Muscle layer of colon (tissue), 2 donors: Measurements from ENCODE around the gene STEAP4.
"Not testable (repeated sequence)": the region's sequence is repeated elsewhere in the genome, so short reads cannot be mapped to it uniquely, and the experiment has no call there.

Experiments
- H3K27ac ChIP-seq: one replicate; pipeline ENCODE4 v1.7.0; 2013; ENCODE audit warnings: low read depth, mild to moderate bottlenecking, low read length, moderate library complexity
- H3K27me3 ChIP-seq, 2 donors: one replicate each; pipeline ENCODE4 v1.7.0; 2013; ENCODE audit warnings: low read length in 2 of 2, mild to moderate bottlenecking in 2 of 2; ENCODE audit not compliant: insufficient read depth in 2 of 2, control insufficient read depth in 1 of 2
- H3K36me3 ChIP-seq: one replicate; pipeline ENCODE4 v1.7.0; 2013; ENCODE audit warnings: mild to moderate bottlenecking, low read length; ENCODE audit not compliant: insufficient read depth
- H3K4me1 ChIP-seq: one replicate; pipeline ENCODE4 v1.7.0; 2013; ENCODE audit warnings: mild to moderate bottlenecking, low read length; ENCODE audit not compliant: insufficient read depth
- H3K4me3 ChIP-seq, 2 donors: one replicate each; pipeline ENCODE4 v1.7.0; 2013; ENCODE audit warnings: low read length in 2 of 2, low read depth in 1 of 2, mild to moderate bottlenecking in 1 of 2, moderate library complexity in 1 of 2
- H3K9ac ChIP-seq: one replicate; pipeline ENCODE4 v1.7.0; 2013; ENCODE audit warnings: low read length
- H3K9me3 ChIP-seq: one replicate; pipeline ENCODE4 v1.7.0; 2013; ENCODE audit warnings: mild to moderate bottlenecking, low read length
- donor health status: abdominal sarcoma.
- donor health status: Adenocarcinoma of cecum.

The STEAP4 gene

DNA sequence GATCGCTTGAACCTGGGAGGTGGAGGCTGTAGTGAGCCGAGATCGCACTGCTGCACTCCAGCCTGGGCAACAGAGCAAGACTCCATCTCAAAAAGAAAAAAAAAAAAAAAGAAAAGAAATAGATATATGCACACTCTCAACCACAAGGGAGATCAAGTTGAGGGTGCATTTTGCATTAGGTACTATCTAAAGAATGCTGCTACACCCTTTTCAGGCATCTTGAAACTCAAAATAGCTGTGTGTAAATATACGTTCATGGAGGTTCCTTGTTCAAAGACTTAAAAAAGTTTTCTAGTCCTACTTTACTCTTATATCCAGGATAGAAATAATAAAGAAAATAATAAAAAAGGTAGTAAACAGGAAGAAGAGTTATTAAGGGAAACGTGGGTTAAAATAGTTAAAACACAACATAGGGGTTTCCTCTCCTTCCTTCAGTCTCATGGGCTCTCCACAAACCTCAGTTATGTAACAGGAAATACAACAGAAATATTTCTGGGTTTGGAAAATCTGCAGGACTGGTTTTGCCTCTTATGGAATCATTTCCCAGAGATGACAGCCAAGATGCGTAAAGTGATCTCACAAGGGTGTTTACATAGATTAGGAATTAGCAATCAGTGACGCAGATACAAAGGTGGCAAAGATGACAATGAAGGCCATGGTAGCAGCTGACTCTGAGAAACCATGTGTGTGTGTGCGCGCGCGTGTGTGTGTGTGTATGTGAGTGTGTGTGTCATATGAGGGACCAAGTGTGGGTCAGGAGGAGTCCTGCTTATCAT lies 15.1 kb downstream of the STEAP4 start:
- no peaks in the 10 kb centered on the region for H3K36me3 ChIP-seq
- H3K4me1 ChIP-seq, result no peaks in the 10 kb centered on the region
- H3K9me3 ChIP-seq, result no peaks in the 10 kb centered on the region
- H3K27me3 ChIP-seq, result no peaks in the 10 kb centered on the region
- H3K4me3 ChIP-seq, result no peak overlapping the region
- H3K27ac ChIP-seq, result no peak overlapping the region
- no peak overlapping the region for H3K9ac ChIP-seq

GRCh38 chr7:88290491-88290890 lies 16.2 kb downstream of the STEAP4 start:
- H3K27me3 ChIP-seq, result no peaks in the 10 kb centered on the region
- no peak overlapping the region for H3K9ac ChIP-seq
- H3K4me1 ChIP-seq, result no peaks in the 10 kb centered on the region
- no peak overlapping the region for H3K4me3 ChIP-seq
- H3K27ac ChIP-seq, result no peak overlapping the region
- H3K36me3 ChIP-seq, result no peaks in the 10 kb centered on the region
- no peaks in the 10 kb centered on the region for H3K9me3 ChIP-seq

DNA sequence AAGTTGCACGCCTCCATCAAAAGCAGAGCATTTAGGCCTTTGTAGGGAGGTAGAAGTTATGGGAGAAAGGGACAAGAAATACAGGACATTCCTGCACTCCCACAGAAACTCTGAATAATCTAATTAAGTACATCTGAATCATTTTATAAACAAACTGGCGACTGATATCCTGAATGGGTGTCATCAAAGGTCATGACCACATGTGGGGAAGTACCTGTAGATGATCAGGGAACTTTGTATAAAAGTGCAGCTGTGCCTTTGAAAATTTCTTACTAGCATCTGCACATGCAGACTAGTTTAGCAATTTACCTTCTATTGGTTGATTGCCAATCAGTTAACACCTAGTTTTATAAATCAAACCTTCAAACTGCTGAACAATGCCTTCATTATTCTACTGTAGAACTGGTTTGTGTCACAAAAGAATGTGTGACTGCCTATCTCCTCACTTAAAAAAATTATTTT lies 17.1 kb downstream of the STEAP4 start:
- H3K9me3 ChIP-seq, result no peaks in the 10 kb centered on the region
- H3K9ac ChIP-seq, result no peak overlapping the region
- no peak overlapping the region for H3K4me3 ChIP-seq
- no peak overlapping the region for H3K27ac ChIP-seq
- H3K36me3 ChIP-seq, result no peaks in the 10 kb centered on the region
- H3K27me3 ChIP-seq, result no peaks in the 10 kb centered on the region
- H3K4me1 ChIP-seq, result no peaks in the 10 kb centered on the region

GRCh38 chr7:88281749-88282148 lies 24.9 kb downstream of the STEAP4 start:
- H3K4me3 ChIP-seq, result no peak overlapping the region

DNA sequence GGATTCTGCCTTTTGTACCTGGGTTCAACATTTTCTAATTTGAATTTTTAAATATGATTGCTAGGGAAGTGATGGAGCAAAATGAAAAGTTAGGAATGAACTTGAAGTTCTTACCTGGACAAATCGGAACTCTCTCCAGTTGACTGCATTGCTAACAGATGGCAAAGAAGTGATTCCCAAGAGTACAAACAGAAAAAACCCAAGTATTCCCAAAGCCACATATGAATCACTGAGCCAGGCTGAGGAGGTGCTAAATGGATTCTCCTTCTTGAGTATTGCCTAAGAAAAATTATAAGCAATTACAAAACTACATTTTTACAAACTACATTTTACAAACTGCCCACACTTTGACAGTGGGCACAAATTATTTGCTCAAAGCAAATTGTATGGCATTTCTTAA lies 25.9 kb downstream of the STEAP4 start:
- Histone ChIP-seq H3K27ac (no peak overlapping the region), H3K9me3 (no peaks in the 10 kb centered on the region), H3K4me1 (no peaks in the 10 kb centered on the region), H3K9ac (no peak overlapping the region), H3K27me3 (no peaks in the 10 kb centered on the region), H3K36me3 (no peaks in the 10 kb centered on the region), H3K4me3 (no peak overlapping the region)

More at GRCh38 chr7:88281749-88282148, 24.9 kb downstream of the STEAP4 start:
- Histone ChIP-seq H3K27ac (no peak overlapping the region), H3K27me3 (no peaks in the 10 kb centered on the region), H3K9ac (no peak overlapping the region), H3K36me3 (no peaks in the 10 kb centered on the region), H3K9me3 (no peaks in the 10 kb centered on the region), H3K4me1 (no peaks in the 10 kb centered on the region)

GRCh38 chr7:88279323-88279722 lies 27.4 kb downstream of the STEAP4 start:
- H3K36me3 ChIP-seq, result no peaks in the 10 kb centered on the region
- no peaks in the 10 kb centered on the region for H3K9me3 ChIP-seq
- H3K4me3 ChIP-seq, result no peak overlapping the region
- H3K27ac ChIP-seq, result no peak overlapping the region
- H3K4me1 ChIP-seq, result no peaks in the 10 kb centered on the region
- no peak overlapping the region for H3K9ac ChIP-seq
- H3K27me3 ChIP-seq, result no peaks in the 10 kb centered on the region

GRCh38 chr7:88278881-88279280 lies 27.8 kb downstream of the STEAP4 start:
- no peaks in the 10 kb centered on the region for H3K9me3 ChIP-seq
- H3K9ac ChIP-seq, result no peak overlapping the region
- no peak overlapping the region for H3K4me3 ChIP-seq
- no peaks in the 10 kb centered on the region for H3K27me3 ChIP-seq
- no peaks in the 10 kb centered on the region for H3K36me3 ChIP-seq
- no peak overlapping the region for H3K27ac ChIP-seq
- no peaks in the 10 kb centered on the region for H3K4me1 ChIP-seq

DNA sequence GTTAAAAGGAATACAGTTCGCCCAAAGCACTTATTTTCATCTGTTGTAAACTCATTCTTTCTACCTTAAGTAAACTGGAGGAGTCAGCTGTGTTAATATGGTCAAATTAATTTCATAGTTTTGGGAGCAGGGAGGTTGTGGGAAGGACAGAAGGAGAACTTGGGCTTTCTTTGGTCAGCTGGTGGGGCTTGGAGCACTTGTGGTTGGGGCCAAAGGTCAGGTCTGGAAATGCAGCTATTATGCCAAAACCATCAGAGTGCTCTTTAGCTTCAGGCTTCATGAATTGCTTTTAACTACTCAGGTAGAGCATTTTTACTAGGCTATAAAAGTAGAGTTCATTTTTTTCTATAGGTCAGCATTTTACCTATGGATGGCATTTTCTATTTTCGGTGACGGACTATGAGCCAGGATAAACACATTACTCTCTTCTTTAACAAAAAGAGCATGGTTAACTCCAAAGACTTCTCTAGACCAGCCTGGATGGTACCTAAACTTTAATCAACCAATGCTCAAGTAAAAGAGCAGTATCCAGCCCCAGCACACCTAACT lies 30.0 kb downstream of the STEAP4 start:
- no peak overlapping the region for H3K27ac ChIP-seq
- H3K9ac ChIP-seq, result no peak overlapping the region
- no peaks in the 10 kb centered on the region for H3K36me3 ChIP-seq
- H3K27me3 ChIP-seq, result no peaks in the 10 kb centered on the region
- H3K4me3 ChIP-seq, result no peak overlapping the region
- H3K4me1 ChIP-seq, result no peaks in the 10 kb centered on the region
- no peaks in the 10 kb centered on the region for H3K9me3 ChIP-seq

GRCh38 chr7:88274856-88275255 lies 31.8 kb downstream of the STEAP4 start:
- not testable (repeated sequence) for H3K4me3 ChIP-seq, H3K27ac ChIP-seq, H3K4me1 ChIP-seq, H3K9ac ChIP-seq, H3K9me3 ChIP-seq, H3K36me3 ChIP-seq, H3K27me3 ChIP-seq

- Histone ChIP-seq H3K36me3 (no peaks in the 10 kb centered on the region), H3K27ac (no peak overlapping the region), H3K27me3 (no peaks in the 10 kb centered on the region), H3K4me1 (no peaks in the 10 kb centered on the region), H3K4me3 (no peak overlapping the region), H3K9ac (no peak overlapping the region), H3K9me3 (no peaks in the 10 kb centered on the region)
These were observed 37.1 kb downstream of the STEAP4 start for GRCh38 chr7:88269586-88269985.

- H3K9me3 ChIP-seq, result no peaks in the 10 kb centered on the region
- no peaks in the 10 kb centered on the region for H3K36me3 ChIP-seq
- no peak overlapping the region for H3K9ac ChIP-seq
- no peaks in the 10 kb centered on the region for H3K4me1 ChIP-seq
- H3K27me3 ChIP-seq, result no peaks in the 10 kb centered on the region
- H3K4me3 ChIP-seq, result no peak overlapping the region
- no peak overlapping the region for H3K27ac ChIP-seq
These were observed 37.8 kb downstream of the STEAP4 start for GRCh38 chr7:88268858-88269257.

GRCh38 chr7:88268051-88268450 lies 38.6 kb downstream of the STEAP4 start:
- Histone ChIP-seq H3K27me3 (no peaks in the 10 kb centered on the region), H3K4me1 (no peaks in the 10 kb centered on the region), H3K9me3 (no peaks in the 10 kb centered on the region), H3K4me3 (no peak overlapping the region), H3K9ac (no peak overlapping the region), H3K36me3 (no peaks in the 10 kb centered on the region), H3K27ac (no peak overlapping the region)
